ENCODE measurements around the gene PSMB7. TPM values are rescaled to one million over a fixed set of nuclear protein-coding genes. Genes with fewer than 3 reads are reported as not detected.
A peak's percentile ranks its signal among the peaks of the same experiment; 100 is the strongest.

Gene PSMB7
- total RNA-seq, 4 donors from 2014 or later = 74.7 to 181 (median 100) TPM

DNA sequence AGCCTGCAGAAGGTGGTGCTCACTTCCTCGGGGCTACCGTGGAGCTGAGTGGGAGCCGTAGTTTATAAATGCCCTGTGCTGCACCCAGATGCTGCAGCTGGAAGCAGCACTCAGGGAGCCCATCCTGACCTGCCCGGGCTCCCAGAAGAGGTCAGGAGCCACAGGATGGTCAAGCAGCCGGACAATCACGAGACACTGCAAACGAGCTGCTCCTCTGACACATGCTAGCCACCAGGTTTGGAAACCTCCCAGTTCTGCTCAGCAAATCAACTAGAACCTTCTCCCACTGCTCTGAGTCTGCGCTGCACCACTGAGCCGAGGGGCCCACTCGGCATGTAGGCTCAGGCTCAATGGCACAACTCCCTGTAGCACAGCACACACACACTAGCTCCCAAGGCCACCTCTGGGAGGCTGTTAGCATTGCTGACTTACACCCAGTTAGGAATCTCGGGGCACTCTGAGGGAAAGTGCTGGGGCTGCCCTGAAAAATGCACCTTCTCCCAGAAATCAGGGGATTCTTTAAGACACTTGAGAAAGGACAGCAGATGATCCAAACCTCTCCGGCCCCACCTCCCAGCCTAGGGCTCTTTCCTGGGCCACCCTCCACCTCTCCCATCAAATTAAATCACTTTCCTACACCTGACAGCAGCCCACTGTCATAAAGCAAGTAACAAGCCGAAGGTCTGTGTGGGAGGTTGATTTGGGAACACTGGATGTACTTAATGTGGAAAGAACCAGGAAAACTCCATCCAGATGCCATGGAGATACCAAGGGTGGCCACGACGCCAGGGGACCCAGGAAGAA is 59.1 kb downstream of the PSMB7 start:
- H3K27me3 ChIP-seq = no peaks in the 10 kb centered on the region
- H3K9me3 ChIP-seq = no peaks in the 10 kb centered on the region
- H3K36me3 ChIP-seq = peaks cover 0 to 84% (median 4%) of the 10 kb centered on the region in 3 donors
- no peak for DNase-seq (ENCODE audit: low spot score in 2 of 2)
- TF ChIP-seq POLR2A (IDR thresholded peaks at IDR 0.05) = no peak
- no peak for TF ChIP-seq EP300 (IDR thresholded peaks at IDR 0.05)
- TF ChIP-seq, protein P1, sequence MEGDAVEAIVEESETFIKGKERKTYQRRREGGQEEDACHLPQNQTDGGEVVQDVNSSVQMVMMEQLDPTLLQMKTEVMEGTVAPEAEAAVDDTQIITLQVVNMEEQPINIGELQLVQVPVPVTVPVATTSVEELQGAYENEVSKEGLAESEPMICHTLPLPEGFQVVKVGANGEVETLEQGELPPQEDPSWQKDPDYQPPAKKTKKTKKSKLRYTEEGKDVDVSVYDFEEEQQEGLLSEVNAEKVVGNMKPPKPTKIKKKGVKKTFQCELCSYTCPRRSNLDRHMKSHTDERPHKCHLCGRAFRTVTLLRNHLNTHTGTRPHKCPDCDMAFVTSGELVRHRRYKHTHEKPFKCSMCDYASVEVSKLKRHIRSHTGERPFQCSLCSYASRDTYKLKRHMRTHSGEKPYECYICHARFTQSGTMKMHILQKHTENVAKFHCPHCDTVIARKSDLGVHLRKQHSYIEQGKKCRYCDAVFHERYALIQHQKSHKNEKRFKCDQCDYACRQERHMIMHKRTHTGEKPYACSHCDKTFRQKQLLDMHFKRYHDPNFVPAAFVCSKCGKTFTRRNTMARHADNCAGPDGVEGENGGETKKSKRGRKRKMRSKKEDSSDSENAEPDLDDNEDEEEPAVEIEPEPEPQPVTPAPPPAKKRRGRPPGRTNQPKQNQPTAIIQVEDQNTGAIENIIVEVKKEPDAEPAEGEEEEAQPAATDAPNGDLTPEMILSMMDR (IDR thresholded peaks at IDR 0.05) = no peak
- no peak overlapping the region for H3K4me3 ChIP-seq
- peaks cover 0 to 39% (median 0%) of the 10 kb centered on the region in 4 donors for H3K4me1 ChIP-seq
- whole genome bisulfite sequencing, 2 donors = 76 to 87% methylated on average over 8 to 14 of the region's 15 CpGs
- H3K27ac ChIP-seq = peak overlapping the region in 1 of 4 donors; percentile 54

DNA sequence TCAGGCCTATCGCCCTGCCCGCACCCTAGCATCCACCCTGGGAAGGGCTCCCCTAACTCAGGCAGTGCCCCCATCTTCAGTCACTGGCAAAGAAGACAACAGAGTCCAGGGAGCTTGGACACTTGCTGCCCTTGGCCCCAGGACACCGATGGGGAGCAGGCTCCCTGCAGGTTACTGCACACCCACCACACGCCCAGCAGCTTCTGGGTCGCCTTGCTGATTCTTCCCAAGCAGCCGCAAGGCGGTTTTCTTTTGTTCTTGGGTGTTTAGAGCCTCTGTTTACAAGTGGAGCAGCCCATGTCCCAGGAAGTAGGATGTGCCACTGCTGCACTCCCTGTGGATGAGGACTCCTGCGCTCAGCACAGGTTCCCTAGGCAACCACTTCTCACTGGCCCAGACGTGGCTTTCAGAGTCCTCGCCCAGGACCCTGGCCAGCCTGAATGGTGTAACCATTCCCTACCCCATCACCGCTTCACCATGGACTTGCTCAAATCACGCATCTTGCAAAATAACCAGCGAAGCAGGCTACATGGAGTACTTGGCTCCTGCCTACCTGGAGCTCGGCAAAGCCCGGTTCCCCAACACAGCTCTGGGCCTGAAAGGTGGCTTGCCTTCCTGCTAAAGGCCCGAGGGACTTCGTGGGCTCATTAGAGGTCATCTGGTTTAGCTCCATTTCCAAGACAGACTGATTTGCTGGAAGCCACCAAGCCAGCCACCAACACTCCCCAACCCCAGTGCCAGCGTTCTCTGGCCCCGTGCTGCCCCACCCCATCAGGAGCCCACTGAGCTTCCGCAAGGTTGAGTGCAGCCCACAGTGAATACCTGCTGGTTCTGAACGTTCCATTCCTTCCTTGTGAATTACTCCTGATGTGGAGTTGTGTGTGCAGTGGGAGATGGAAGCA is 60.0 kb downstream of the PSMB7 start:
- TF ChIP-seq, protein P1 (IDR thresholded peaks at IDR 0.05) = no peak
- TF ChIP-seq POLR2A (IDR thresholded peaks at IDR 0.05) = no peak
- no peak for TF ChIP-seq EP300 (IDR thresholded peaks at IDR 0.05)
- 80 to 87% methylated on average over 18 to 19 of the region's 21 CpGs for WGBS, 2 donors
- Histone ChIP-seq H3K4me3 (no peak overlapping the region), H3K27ac (peak overlapping the region in 1 of 4 donors; percentile 54), H3K27me3 (no peaks in the 10 kb centered on the region), H3K36me3 (peaks cover 0 to 87% (median 4%) of the 10 kb centered on the region in 3 donors), H3K4me1 (peaks cover 0 to 39% (median 0%) of the 10 kb centered on the region in 4 donors), H3K9me3 (no peaks in the 10 kb centered on the region)
- no peak for DNase-seq (ENCODE audit: low spot score in 2 of 2)

DNA sequence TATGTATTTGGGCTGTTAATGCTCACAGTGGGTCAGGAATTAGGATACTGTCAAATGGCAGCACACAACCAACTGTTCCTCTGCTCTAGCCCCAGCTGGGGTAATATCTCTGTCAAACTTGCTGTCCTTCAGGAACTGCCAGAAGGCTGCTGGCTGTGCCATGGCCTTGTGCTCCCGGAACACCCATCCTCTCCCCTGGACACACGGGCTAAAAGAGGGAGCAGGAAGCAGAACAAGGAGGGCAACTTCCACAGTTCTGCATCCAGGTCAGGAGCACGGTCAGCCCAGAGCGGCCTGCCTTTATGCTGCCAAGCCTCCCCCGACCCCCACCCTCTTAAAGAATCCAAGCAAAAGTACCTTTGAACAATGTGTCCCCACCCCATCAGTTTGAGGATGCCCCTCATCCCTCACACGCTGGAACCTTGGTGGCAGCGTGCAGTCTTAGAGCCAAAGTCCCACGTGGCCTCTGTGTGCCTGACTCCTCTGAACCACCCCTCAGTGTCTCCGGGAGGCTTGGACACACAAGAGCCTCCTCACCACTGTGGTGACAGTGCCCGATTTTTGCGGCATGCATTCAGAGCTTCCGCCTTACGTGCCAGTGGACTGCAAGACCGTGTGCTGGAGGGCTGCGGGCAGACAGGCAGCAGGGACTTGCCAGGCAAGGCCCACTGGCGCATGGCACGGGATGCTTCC is 60.8 kb downstream of the PSMB7 start:
- Histone ChIP-seq H3K4me1 (peaks cover 0 to 34% (median 0%) of the 10 kb centered on the region in 4 donors), H3K27ac (peak overlapping the region in 2 of 4 donors; percentile 47 to 54), H3K4me3 (no peak overlapping the region), H3K9me3 (no peaks in the 10 kb centered on the region), H3K27me3 (no peaks in the 10 kb centered on the region), H3K36me3 (peaks cover 0 to 93% (median 4%) of the 10 kb centered on the region in 3 donors)
- TF ChIP-seq POLR2A (IDR thresholded peaks at IDR 0.05) = no peak
- TF ChIP-seq, protein P1 (IDR thresholded peaks at IDR 0.05) = no peak
- no peak for DNase-seq (ENCODE audit: low spot score in 2 of 2)
- WGBS, 2 donors = 74 to 76% methylated on average over 8 to 17 of the region's 17 CpGs

DNA sequence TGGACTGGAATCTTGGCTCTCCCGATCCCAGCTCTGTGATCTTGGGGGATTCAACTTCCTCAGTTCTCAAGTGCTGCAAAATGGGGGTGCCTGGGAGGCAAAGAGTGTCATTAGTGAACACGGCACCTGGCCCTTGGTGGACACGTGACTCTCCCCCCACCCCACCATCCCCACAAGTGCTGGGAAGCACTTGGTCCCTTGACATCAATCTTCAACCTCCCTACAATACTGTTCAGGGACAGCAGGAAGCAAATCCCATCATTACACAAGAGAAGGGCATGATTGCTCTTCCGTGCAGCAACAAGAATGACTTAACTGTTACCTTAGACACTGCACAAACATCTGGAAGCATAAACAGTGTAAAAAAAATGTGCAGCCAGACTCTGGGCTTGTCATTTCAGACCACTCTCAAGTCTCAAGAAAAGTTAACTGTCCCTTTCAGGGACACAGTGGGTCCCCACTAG is 61.4 kb downstream of the PSMB7 start:
- H3K4me1 ChIP-seq = peaks cover 0 to 34% (median 0%) of the 10 kb centered on the region in 4 donors
- TF ChIP-seq EP300 (IDR thresholded peaks at IDR 0.05) (no peak), POLR2A (IDR thresholded peaks at IDR 0.05) (no peak)
- TF ChIP-seq, protein P1 (IDR thresholded peaks at IDR 0.05) = no peak
- WGBS, 2 donors = 46 to 59% methylated on average over 4 of the region's 4 CpGs
- H3K36me3 ChIP-seq = peaks cover 0 to 96% (median 4%) of the 10 kb centered on the region in 3 donors
- H3K4me3 ChIP-seq = no peak overlapping the region
- no peaks in the 10 kb centered on the region for H3K27me3 ChIP-seq
- DNase-seq (ENCODE audit: low spot score in 2 of 2) = no peak
- H3K9me3 ChIP-seq = no peaks in the 10 kb centered on the region
- H3K27ac ChIP-seq = peak overlapping the region in 2 of 4 donors; percentile 47 to 54
